ENCODE measurements around the gene SUCNR1. TPM values are rescaled to one million over a fixed set of nuclear protein-coding genes. Genes with fewer than 3 reads are reported as not detected.

SUCNR1 gene
- total RNA-seq, 1 donor from 2014 or later = 3.1 TPM

- Histone ChIP-seq H3K36me3 (no peaks in the 10 kb centered on the region), H3K27ac (no peak overlapping the region), H3K4me3 (no peak overlapping the region), H3K27me3 (no peaks in the 10 kb centered on the region), H3K9me3 (no peaks in the 10 kb centered on the region), H3K4me1 (peaks cover 10 to 12% of the 10 kb centered on the region in 2 donors)
- DNase-seq (ENCODE audit: low spot score in 2 of 2) = no peak
- no peak for TF ChIP-seq CTCF (IDR thresholded peaks at IDR 0.05)
- intact Hi-C loops (cut with DNase I) = no loop called here
Measured at GRCh38 chr3:151908399-151908798, 35.0 kb downstream of the SUCNR1 start.

DNA sequence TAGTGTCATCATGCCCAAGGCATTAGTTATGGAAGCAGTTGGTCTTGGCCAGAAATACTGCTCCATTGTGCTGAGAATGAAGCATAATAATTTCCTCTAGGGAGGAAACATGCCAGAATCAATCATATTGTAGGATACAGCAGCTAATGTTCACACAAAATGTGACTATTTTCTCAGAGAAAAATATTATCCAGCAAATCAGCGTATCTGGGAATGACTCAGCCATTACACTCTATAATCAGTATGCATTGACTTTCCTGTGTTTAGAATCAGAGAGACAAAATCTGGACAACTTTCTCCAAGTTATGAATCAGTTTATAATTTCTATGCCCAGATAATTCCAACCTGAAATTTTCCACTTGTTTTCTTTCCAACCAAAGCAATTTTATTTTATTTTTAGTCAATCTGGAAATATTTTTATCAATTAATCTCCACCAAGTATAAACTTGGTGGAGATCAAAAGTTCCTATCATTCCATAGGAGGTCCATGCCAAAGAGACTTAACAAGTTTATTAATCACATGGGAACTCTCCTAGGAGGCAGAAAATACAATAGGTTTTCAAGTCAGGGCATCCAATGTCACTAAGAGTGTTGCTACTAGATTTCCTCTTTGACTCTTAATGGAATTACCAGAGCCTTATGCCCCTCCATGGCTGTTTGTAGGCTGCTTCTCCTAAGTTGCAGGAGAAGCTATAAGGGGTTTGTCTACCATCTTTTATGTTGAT, 36.4 kb downstream of the SUCNR1 start:
- no peaks in the 10 kb centered on the region for H3K36me3 ChIP-seq
- H3K4me3 ChIP-seq = no peak overlapping the region
- no peaks in the 10 kb centered on the region for H3K9me3 ChIP-seq
- peaks cover 6% of the 10 kb centered on the region in 2 donors for H3K4me1 ChIP-seq
- intact Hi-C loops (cut with DNase I) = loop anchor here (10.0 kb wide), 1 partner anchor 135 kb away; no protein-coding TSS in a partner anchor
- peak overlapping the region in 1 of 2 donors; percentile 61 for H3K27ac ChIP-seq
- H3K27me3 ChIP-seq = no peaks in the 10 kb centered on the region
- no peak for DNase-seq (ENCODE audit: low spot score in 2 of 2)
- TF ChIP-seq CTCF (IDR thresholded peaks at IDR 0.05) = no peak

GRCh38 chr3:151911462-151911861, 38.0 kb downstream of the SUCNR1 start:
- no peaks in the 10 kb centered on the region for H3K27me3 ChIP-seq
- peaks cover 6% of the 10 kb centered on the region in 2 donors for H3K4me1 ChIP-seq
- H3K9me3 ChIP-seq = no peaks in the 10 kb centered on the region
- H3K4me3 ChIP-seq = no peak overlapping the region
- H3K27ac ChIP-seq = peak overlapping the region; percentile 19 to 61
- no peak for TF ChIP-seq CTCF (IDR thresholded peaks at IDR 0.05)
- intact Hi-C loops (cut with DNase I) = loop anchor here (10.0 kb wide), 1 partner anchor 137 kb away; no protein-coding TSS in a partner anchor
- no peaks in the 10 kb centered on the region for H3K36me3 ChIP-seq
- no peak for DNase-seq (ENCODE audit: low spot score in 2 of 2)

DNA sequence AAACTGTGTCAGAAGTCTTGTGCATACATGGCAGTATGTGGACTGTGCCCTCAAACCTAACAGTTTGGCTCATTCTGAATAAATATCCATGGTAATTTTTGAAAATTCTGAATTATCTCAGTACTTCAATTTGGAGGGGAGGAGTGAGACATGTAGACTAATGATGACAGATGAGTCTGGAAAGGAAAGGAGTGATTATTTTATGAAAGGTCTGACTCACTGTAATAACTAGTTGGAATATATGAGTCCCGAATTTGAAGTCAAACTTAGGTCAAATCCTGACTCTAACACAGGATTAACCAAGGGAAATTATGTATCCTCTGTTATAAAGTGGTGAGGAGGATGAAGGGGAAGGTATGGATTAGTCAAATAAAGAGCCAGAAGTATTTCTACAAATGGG, 38.6 kb downstream of the SUCNR1 start:
- peaks cover 6% of the 10 kb centered on the region in 2 donors for H3K4me1 ChIP-seq
- intact Hi-C loops (cut with DNase I) = loop anchor here (10.0 kb wide), 1 partner anchor 137 kb away; no protein-coding TSS in a partner anchor
- H3K9me3 ChIP-seq = no peaks in the 10 kb centered on the region
- no peak overlapping the region for H3K4me3 ChIP-seq
- no peaks in the 10 kb centered on the region for H3K36me3 ChIP-seq
- H3K27me3 ChIP-seq = no peaks in the 10 kb centered on the region
- TF ChIP-seq CTCF (IDR thresholded peaks at IDR 0.05) = no peak
- no peak for DNase-seq (ENCODE audit: low spot score in 2 of 2)
- peak overlapping the region; percentile 19 to 61 for H3K27ac ChIP-seq

DNA sequence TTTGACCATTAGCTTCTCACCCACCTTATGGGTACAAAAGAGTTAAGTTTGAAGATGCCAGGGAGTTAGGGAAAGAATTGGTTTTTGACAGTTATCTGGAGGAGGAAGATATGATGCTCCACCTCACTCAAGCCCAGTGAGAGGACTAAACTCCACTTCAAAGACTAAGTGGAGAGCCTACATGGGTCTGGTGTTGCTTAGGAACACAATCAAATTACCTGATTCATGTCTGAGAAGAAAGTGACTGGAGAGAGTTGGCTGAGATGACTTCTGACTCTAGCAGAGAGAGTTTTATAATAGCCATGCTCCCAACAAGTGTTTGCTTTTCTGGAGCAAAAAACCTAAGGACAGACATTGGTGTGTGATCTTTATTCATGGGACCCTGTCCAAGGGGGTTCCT, 43.3 kb downstream of the SUCNR1 start:
- Histone ChIP-seq H3K4me3 (no peak overlapping the region), H3K9me3 (no peaks in the 10 kb centered on the region), H3K36me3 (no peaks in the 10 kb centered on the region), H3K4me1 (peaks cover under 1 to 6% of the 10 kb centered on the region in 2 donors), H3K27ac (no peak overlapping the region), H3K27me3 (no peaks in the 10 kb centered on the region)
- intact Hi-C loops (cut with DNase I) = loop anchor here (2.0 to 10.0 kb wide), 5 partner anchors 78 to 689 kb away; no protein-coding TSS in a partner anchor
- TF ChIP-seq CTCF (IDR thresholded peaks at IDR 0.05) = no peak
- no peak for DNase-seq (ENCODE audit: low spot score in 2 of 2)

All from ascending aorta (tissue), 2 donors.